ENCODE results near the gene DHODH.
"Not testable (repeated sequence)": the region's sequence is repeated elsewhere in the genome, so short reads cannot be mapped to it uniquely, and the experiment has no call there.

Gene DHODH

DNA sequence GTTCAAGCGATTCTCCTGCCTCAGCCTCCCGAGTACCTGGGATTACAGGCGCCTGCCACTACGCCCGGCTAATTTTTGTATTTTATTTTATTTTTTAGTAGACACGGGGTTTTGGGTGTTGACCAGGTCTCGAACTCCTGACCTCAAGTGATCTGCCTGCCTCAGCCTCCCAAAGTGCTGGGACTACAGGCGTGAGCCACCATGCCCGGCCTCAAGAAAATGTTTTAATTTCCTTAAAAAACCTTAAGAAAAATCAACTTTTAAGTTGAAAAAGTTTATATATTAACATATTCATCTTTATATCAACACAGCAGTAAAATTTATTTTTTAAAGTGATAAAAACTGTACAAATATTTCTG is 500 bp upstream of the DHODH start:
- DNase-seq; H3K9me3 ChIP-seq (ENCODE audit: insufficient read depth, low read depth, low read length); H2BK12ac ChIP-seq (ENCODE audit: low read length); H3K27ac ChIP-seq (ENCODE audit: low read depth, low read length); H3K79me2 ChIP-seq (ENCODE audit: control insufficient read depth, insufficient read depth, low read length, poor library complexity); H2AK5ac ChIP-seq (ENCODE audit: low read length); H3K79me1 ChIP-seq (ENCODE audit: low read length); H3K4ac ChIP-seq (ENCODE audit: low read depth, low read length); H3K4me3 ChIP-seq (ENCODE audit: low read depth, low read length); H3K23ac ChIP-seq (ENCODE audit: low read length); H3K4me1 ChIP-seq (ENCODE audit: control insufficient read depth in 1 of 2, insufficient read depth in 2 of 2, low read length in 2 of 2); H4K12ac ChIP-seq (ENCODE audit: low read depth, low read length); H4K91ac ChIP-seq (ENCODE audit: low read depth, low read length); H3K9ac ChIP-seq (ENCODE audit: low read length); H2BK120ac ChIP-seq (ENCODE audit: insufficient read depth, low read length, poor library complexity); H3K18ac ChIP-seq (ENCODE audit: low read length); H2BK5ac ChIP-seq (ENCODE audit: low read depth, low read length, poor library complexity); H3K27me3 ChIP-seq (ENCODE audit: insufficient read depth, low read length); H3K14ac ChIP-seq (ENCODE audit: low read length); H3K36me3 ChIP-seq (ENCODE audit: control insufficient read depth in 1 of 2, insufficient read depth in 2 of 2, low read length in 2 of 2); H2AFZ ChIP-seq (ENCODE audit: insufficient read depth, low read length, poor library complexity): not testable (repeated sequence)
- Histone ChIP-seq H4K8ac (ENCODE audit: low read depth, low read length) (peak overlapping the region; percentile 59), H3K4me2 (ENCODE audit: low read length) (peak overlapping the region; percentile 54)
- WGBS (ENCODE audit: extremely low coverage, insufficient coverage, insufficient read length): no CpG with 5 or more reads among the region's 9 CpGs

DNA sequence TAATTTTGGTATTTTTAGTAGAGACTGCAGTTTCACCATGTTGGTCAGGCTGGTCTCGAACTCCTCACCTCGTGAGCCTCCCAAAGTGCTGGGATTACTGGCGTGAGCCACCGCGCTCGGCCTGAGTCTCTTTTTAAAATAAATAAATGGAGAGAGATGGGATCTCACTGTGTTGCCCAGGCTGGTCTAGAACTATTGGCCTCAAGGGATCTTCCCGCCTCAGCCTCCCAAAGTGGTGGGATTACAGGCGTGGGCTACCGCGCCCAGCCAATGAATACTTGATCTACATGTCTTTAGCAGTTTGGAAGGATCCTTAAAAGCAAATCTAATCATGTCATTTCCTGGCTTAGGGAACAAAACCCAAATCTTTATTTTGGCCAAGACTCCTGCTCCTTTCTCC is 1.2 kb downstream of the DHODH start:
- Histone ChIP-seq H3K36me3 (ENCODE audit: control insufficient read depth in 1 of 2, insufficient read depth in 2 of 2, low read length in 2 of 2) (no peaks in the 10 kb centered on the region), H2BK120ac (ENCODE audit: insufficient read depth, low read length, poor library complexity) (no peak overlapping the region), H3K4me2 (ENCODE audit: low read length) (no peak overlapping the region), H3K79me2 (ENCODE audit: control insufficient read depth, insufficient read depth, low read length, poor library complexity) (no peaks in the 10 kb centered on the region), H3K18ac (ENCODE audit: low read length) (no peak overlapping the region), H2BK5ac (ENCODE audit: low read depth, low read length, poor library complexity) (no peak overlapping the region), H3K9ac (ENCODE audit: low read length) (no peak overlapping the region), H3K14ac (ENCODE audit: low read length) (no peak overlapping the region), H2AFZ (ENCODE audit: insufficient read depth, low read length, poor library complexity) (no peak overlapping the region), H2AK5ac (ENCODE audit: low read length) (no peak overlapping the region), H3K9me3 (ENCODE audit: insufficient read depth, low read depth, low read length) (peaks cover 2% of the 10 kb centered on the region), H3K4me3 (ENCODE audit: low read depth, low read length) (no peak overlapping the region), H3K4ac (ENCODE audit: low read depth, low read length) (no peak overlapping the region), H3K27ac (ENCODE audit: low read depth, low read length) (no peak overlapping the region), H4K8ac (ENCODE audit: low read depth, low read length) (no peak overlapping the region), H3K27me3 (ENCODE audit: insufficient read depth, low read length) (no peaks in the 10 kb centered on the region), H4K91ac (ENCODE audit: low read depth, low read length) (no peak overlapping the region), H3K23ac (ENCODE audit: low read length) (no peak overlapping the region), H3K79me1 (ENCODE audit: low read length) (no peaks in the 10 kb centered on the region), H3K4me1 (ENCODE audit: control insufficient read depth in 1 of 2, insufficient read depth in 2 of 2, low read length in 2 of 2) (no peaks in the 10 kb centered on the region), H2BK12ac (ENCODE audit: low read length) (no peak overlapping the region), H4K12ac (ENCODE audit: low read depth, low read length) (no peak overlapping the region)
- DNase-seq: no peak
- no CpG with 5 or more reads among the region's 10 CpGs for WGBS (ENCODE audit: extremely low coverage, insufficient coverage, insufficient read length)

DNA sequence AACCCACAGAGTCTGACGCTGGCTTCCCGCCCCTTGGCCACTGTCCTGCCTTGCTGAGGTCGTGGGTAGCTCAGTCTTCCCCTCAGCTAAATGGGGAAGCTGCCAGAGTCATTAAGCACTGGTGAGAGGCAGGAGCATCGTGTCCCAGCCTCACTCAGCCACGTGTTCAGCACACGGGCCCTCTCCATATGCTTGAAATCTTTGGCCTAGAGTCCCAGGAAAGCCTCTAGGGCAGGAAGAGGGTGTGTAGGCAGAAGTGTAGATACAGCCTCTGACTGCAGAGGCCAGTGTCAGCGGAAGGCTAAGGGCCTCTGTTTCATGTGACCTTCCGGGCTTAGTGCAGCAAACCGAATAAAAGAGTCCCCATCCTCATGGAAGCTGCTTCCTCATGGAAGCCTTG is 4.1 kb downstream of the DHODH start:
- no peak overlapping the region for H2BK12ac ChIP-seq (ENCODE audit: low read length)
- peaks cover 0 to 2% of the 10 kb centered on the region in 2 experiments for H3K36me3 ChIP-seq (ENCODE audit: control insufficient read depth in 1 of 2, insufficient read depth in 2 of 2, low read length in 2 of 2)
- no peak overlapping the region for H2BK120ac ChIP-seq (ENCODE audit: insufficient read depth, low read length, poor library complexity)
- no peaks in the 10 kb centered on the region for H3K4me1 ChIP-seq (ENCODE audit: control insufficient read depth in 1 of 2, insufficient read depth in 2 of 2, low read length in 2 of 2)
- no peak overlapping the region for H4K12ac ChIP-seq (ENCODE audit: low read depth, low read length)
- no peak overlapping the region for H3K18ac ChIP-seq (ENCODE audit: low read length)
- H3K4ac ChIP-seq (ENCODE audit: low read depth, low read length): no peak overlapping the region
- no CpG with 5 or more reads among the region's 9 CpGs for WGBS (ENCODE audit: extremely low coverage, insufficient coverage, insufficient read length)
- H3K9me3 ChIP-seq (ENCODE audit: insufficient read depth, low read depth, low read length): peaks cover 2% of the 10 kb centered on the region
- H2AFZ ChIP-seq (ENCODE audit: insufficient read depth, low read length, poor library complexity): no peak overlapping the region
- no peak overlapping the region for H4K8ac ChIP-seq (ENCODE audit: low read depth, low read length)
- H3K27ac ChIP-seq (ENCODE audit: low read depth, low read length): no peak overlapping the region
- no peaks in the 10 kb centered on the region for H3K79me1 ChIP-seq (ENCODE audit: low read length)
- H3K9ac ChIP-seq (ENCODE audit: low read length): no peak overlapping the region
- H3K14ac ChIP-seq (ENCODE audit: low read length): no peak overlapping the region
- no peak overlapping the region for H3K4me3 ChIP-seq (ENCODE audit: low read depth, low read length)
- H4K91ac ChIP-seq (ENCODE audit: low read depth, low read length): no peak overlapping the region
- no peak overlapping the region for H2AK5ac ChIP-seq (ENCODE audit: low read length)
- H3K23ac ChIP-seq (ENCODE audit: low read length): no peak overlapping the region
- no peak overlapping the region for H2BK5ac ChIP-seq (ENCODE audit: low read depth, low read length, poor library complexity)
- no peaks in the 10 kb centered on the region for H3K79me2 ChIP-seq (ENCODE audit: control insufficient read depth, insufficient read depth, low read length, poor library complexity)
- no peaks in the 10 kb centered on the region for H3K27me3 ChIP-seq (ENCODE audit: insufficient read depth, low read length)
- H3K4me2 ChIP-seq (ENCODE audit: low read length): no peak overlapping the region
- DNase-seq: no peak

DNA sequence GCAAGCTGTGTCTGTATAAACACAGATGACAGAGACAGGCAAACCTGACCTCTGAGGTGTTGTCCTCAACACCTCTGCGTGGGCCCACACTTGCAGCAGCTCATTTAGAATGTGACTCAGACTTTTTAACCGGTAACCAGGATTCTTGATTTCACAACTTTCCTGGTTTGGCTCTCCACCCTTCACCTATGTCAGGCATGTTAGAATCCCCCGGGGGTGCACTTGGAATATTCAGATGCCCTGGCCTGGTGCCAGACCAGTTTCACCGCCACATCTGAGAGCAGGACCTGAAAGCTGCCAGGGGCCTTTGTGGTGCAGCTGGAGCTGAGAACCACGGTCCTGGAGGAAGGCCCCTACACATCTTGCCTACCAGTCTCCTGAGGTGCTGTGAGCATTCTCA is 4.8 kb downstream of the DHODH start:
- Histone ChIP-seq H3K36me3 (ENCODE audit: control insufficient read depth in 1 of 2, insufficient read depth in 2 of 2, low read length in 2 of 2) (peaks cover under 1 to 2% of the 10 kb centered on the region in 2 experiments), H2AFZ (ENCODE audit: insufficient read depth, low read length, poor library complexity) (no peak overlapping the region), H3K9ac (ENCODE audit: low read length) (no peak overlapping the region), H3K79me2 (ENCODE audit: control insufficient read depth, insufficient read depth, low read length, poor library complexity) (no peaks in the 10 kb centered on the region), H3K79me1 (ENCODE audit: low read length) (no peaks in the 10 kb centered on the region), H3K4me3 (ENCODE audit: low read depth, low read length) (no peak overlapping the region), H4K8ac (ENCODE audit: low read depth, low read length) (no peak overlapping the region), H3K4ac (ENCODE audit: low read depth, low read length) (no peak overlapping the region), H4K12ac (ENCODE audit: low read depth, low read length) (no peak overlapping the region), H3K14ac (ENCODE audit: low read length) (no peak overlapping the region), H3K27me3 (ENCODE audit: insufficient read depth, low read length) (no peaks in the 10 kb centered on the region), H3K4me1 (ENCODE audit: control insufficient read depth in 1 of 2, insufficient read depth in 2 of 2, low read length in 2 of 2) (no peaks in the 10 kb centered on the region), H3K23ac (ENCODE audit: low read length) (no peak overlapping the region), H2BK5ac (ENCODE audit: low read depth, low read length, poor library complexity) (no peak overlapping the region), H3K4me2 (ENCODE audit: low read length) (no peak overlapping the region), H2AK5ac (ENCODE audit: low read length) (no peak overlapping the region), H4K91ac (ENCODE audit: low read depth, low read length) (no peak overlapping the region), H2BK120ac (ENCODE audit: insufficient read depth, low read length, poor library complexity) (no peak overlapping the region), H2BK12ac (ENCODE audit: low read length) (no peak overlapping the region), H3K9me3 (ENCODE audit: insufficient read depth, low read depth, low read length) (peaks cover 2% of the 10 kb centered on the region), H3K18ac (ENCODE audit: low read length) (no peak overlapping the region), H3K27ac (ENCODE audit: low read depth, low read length) (no peak overlapping the region)
- DNase-seq: peak; percentile 74 to 76
- WGBS (ENCODE audit: extremely low coverage, insufficient coverage, insufficient read length): no CpG with 5 or more reads among the region's 5 CpGs
